ENCODE results near the gene JPH2.

JPH2 gene

DNA sequence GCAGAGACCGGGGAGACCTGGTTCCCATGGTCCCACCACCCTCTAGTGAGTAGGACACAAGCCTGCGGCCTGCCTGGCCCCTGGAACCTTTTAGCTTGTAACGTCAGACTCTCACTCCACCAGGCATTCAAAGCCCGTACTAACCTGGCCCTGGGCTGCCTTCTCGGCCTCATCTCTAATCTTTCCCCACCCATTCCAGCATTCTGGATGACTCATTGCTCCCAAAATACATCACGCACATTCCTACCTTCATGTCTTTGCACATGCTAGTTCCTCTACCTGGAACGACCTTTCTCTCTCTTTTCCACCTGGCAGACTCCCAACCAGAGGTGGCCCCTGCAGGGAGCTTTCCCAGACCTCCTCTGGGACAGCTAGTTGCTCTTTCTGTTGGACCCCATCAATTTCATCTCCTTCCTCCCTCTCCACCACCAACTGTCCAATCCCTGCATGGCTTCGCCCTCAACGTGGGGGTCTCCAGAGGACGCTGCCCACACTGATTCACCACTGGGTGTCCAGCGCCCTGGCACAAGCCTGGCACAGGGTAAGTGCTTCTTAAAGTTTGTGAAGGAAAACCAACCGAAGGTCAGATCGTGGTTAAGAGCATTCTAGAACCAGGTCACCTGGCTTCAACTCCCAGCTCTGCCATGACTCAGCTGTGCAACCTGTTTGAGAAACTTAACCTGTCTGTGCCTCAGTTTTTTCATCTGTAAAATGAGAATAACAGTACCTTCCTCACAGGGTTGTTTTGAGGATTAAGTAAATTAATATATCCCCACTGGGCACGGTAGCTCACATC, 35.2 kb downstream of the JPH2 start:
- Histone ChIP-seq H3K27me3 (replicated peaks in 2 of 5; ENCODE audit: control insufficient read depth in 4 of 5, insufficient read depth in 5 of 5, low read length in 4 of 5) (peaks cover 0 to 34% (median 12%) of the 10 kb centered on the region in 5 experiments), H3K9me3 (ENCODE audit: control extremely low read depth in 1 of 5, control insufficient read depth in 4 of 5, insufficient read depth in 2 of 5, low read depth in 1 of 5, low read length in 4 of 5) (no peaks in the 10 kb centered on the region), H3K4me1 (ENCODE audit: control extremely low read depth in 1 of 4, control insufficient read depth in 4 of 4, insufficient read depth in 4 of 4, low read length in 3 of 4) (no peaks in the 10 kb centered on the region), H3K27ac (ENCODE audit: insufficient read depth in 1 of 2, low read depth in 1 of 2, low read length in 2 of 2, poor library complexity in 1 of 2, severe bottlenecking in 2 of 2) (no peak overlapping the region), H3K36me3 (ENCODE audit: control insufficient read depth in 4 of 4, insufficient read depth in 4 of 4, low read length in 3 of 4) (no peaks in the 10 kb centered on the region), H3K4me3 (ENCODE audit: control insufficient read depth in 1 of 7, extremely low read depth in 1 of 7, insufficient read depth in 4 of 7, low read depth in 2 of 7, low read length in 6 of 7) (no peak overlapping the region)
- WGBS (ENCODE audit: insufficient coverage): 97% methylated on average over 11 of the region's 14 CpGs
- POLR2A ChIA-PET: no interaction called here
- no peak for DNase-seq
- CTCF ChIA-PET: interaction anchor here (1.5 kb wide), 1 partner anchor 10 kb away, joined by 3 read pairs; no protein-coding TSS in a partner anchor

DNA sequence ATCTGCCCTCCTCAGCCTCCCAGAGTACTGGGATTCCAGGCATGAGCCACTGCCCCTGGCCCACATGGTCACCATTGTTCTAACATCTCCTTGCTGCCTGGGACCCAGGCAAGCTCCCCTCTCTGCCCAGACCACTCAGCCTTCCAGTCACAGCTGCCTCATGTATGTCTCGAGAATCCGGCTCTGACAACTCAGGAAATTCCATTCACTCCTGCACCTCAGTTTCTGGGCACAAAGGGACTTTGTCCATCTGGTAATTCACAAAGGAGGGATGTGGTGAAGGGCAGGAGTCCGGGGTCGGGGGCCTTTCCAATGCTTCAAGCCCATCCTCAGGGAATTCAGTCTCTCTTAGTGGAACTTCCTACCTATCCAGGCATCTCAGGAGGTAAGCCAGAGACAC, 40.7 kb downstream of the JPH2 start:
- Histone ChIP-seq H3K4me3 (ENCODE audit: control insufficient read depth in 1 of 7, extremely low read depth in 1 of 7, insufficient read depth in 4 of 7, low read depth in 2 of 7, low read length in 6 of 7) (no peak overlapping the region), H3K4me1 (ENCODE audit: control extremely low read depth in 1 of 4, control insufficient read depth in 4 of 4, insufficient read depth in 4 of 4, low read length in 3 of 4) (no peaks in the 10 kb centered on the region), H3K36me3 (ENCODE audit: control insufficient read depth in 4 of 4, insufficient read depth in 4 of 4, low read length in 3 of 4) (no peaks in the 10 kb centered on the region), H3K27me3 (replicated peaks in 2 of 5; ENCODE audit: control insufficient read depth in 4 of 5, insufficient read depth in 5 of 5, low read length in 4 of 5) (peaks cover 0 to 22% (median 10%) of the 10 kb centered on the region in 5 experiments), H3K27ac (ENCODE audit: insufficient read depth in 1 of 2, low read depth in 1 of 2, low read length in 2 of 2, poor library complexity in 1 of 2, severe bottlenecking in 2 of 2) (no peak overlapping the region), H3K9me3 (ENCODE audit: control extremely low read depth in 1 of 5, control insufficient read depth in 4 of 5, insufficient read depth in 2 of 5, low read depth in 1 of 5, low read length in 4 of 5) (no peaks in the 10 kb centered on the region)
- WGBS (ENCODE audit: insufficient coverage): 72% methylated on average over 4 of the region's 4 CpGs
- ChIA-PET POLR2A (no interaction called here), CTCF (no interaction called here)
- DNase-seq: no peak

DNA sequence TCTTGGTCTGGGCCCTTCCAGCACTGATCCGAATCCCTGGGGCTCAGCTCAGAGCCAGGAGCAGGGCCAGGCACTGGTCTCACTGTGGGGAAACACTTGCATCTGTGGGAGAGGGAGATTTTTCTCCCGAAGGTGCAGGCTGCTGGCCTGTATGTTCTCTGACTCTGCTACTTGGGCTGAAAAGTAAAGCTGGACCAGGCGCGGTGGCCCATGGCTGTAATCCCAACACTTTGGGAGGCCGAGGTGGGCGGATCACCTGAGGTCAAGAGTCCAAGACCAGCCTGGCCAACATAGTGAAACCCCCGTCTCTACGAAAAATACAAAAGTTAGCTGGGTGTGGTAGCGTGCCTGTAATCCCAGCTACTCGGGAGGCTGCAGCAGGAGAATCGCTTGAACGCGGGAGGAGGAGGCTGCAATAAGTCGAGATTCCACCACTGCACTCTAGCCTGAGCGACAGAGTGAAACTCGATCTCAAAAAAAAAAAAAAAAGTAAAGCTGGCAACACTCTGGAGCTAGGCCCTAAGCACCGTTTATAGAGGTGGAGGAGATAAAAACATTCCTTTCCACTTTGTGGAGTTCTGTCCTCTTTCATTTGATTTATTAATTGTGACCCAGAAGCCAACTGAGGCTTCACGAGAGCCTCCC, 41.7 kb downstream of the JPH2 start:
- Histone ChIP-seq H3K4me1 (ENCODE audit: control extremely low read depth in 1 of 4, control insufficient read depth in 4 of 4, insufficient read depth in 4 of 4, low read length in 3 of 4) (no peaks in the 10 kb centered on the region), H3K4me3 (ENCODE audit: control insufficient read depth in 1 of 7, extremely low read depth in 1 of 7, insufficient read depth in 4 of 7, low read depth in 2 of 7, low read length in 6 of 7) (no peak overlapping the region), H3K9me3 (ENCODE audit: control extremely low read depth in 1 of 5, control insufficient read depth in 4 of 5, insufficient read depth in 2 of 5, low read depth in 1 of 5, low read length in 4 of 5) (no peaks in the 10 kb centered on the region), H3K27me3 (replicated peaks in 2 of 5; ENCODE audit: control insufficient read depth in 4 of 5, insufficient read depth in 5 of 5, low read length in 4 of 5) (peaks cover 0 to 32% (median 10%) of the 10 kb centered on the region in 5 experiments), H3K27ac (ENCODE audit: insufficient read depth in 1 of 2, low read depth in 1 of 2, low read length in 2 of 2, poor library complexity in 1 of 2, severe bottlenecking in 2 of 2) (no peak overlapping the region), H3K36me3 (ENCODE audit: control insufficient read depth in 4 of 4, insufficient read depth in 4 of 4, low read length in 3 of 4) (no peaks in the 10 kb centered on the region)
- DNase-seq: no peak
- WGBS (ENCODE audit: insufficient coverage): 92% methylated on average over 18 of the region's 18 CpGs
- ChIA-PET POLR2A (no interaction called here), CTCF (interaction anchor here (1.2 to 1.7 kb wide), 2 partner anchors 20 to 28 kb away, joined by 4 read pairs; no protein-coding TSS in a partner anchor)

DNA sequence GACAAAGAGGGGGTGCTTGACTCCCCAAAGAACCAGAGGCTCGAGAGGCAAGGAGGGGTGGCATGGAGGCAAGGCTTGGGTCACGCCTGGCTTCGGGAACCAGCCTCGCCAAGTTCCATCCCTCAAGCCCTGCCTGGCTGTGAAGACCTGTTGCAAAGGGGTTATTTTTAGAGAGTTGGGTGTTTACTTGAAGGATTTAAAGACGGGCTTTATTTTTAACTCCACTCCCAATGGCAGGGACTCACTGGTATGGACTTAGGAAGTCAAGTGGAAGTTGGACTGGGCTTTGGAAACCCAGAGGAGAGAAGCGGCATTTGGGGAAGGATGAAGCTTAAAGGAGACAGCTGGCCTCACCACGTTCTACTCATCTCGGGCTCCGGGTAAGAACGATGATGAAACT, 43.1 kb downstream of the JPH2 start:
- Histone ChIP-seq H3K27ac (ENCODE audit: insufficient read depth in 1 of 2, low read depth in 1 of 2, low read length in 2 of 2, poor library complexity in 1 of 2, severe bottlenecking in 2 of 2) (no peak overlapping the region), H3K4me3 (ENCODE audit: control insufficient read depth in 1 of 7, extremely low read depth in 1 of 7, insufficient read depth in 4 of 7, low read depth in 2 of 7, low read length in 6 of 7) (no peak overlapping the region), H3K36me3 (ENCODE audit: control insufficient read depth in 4 of 4, insufficient read depth in 4 of 4, low read length in 3 of 4) (no peaks in the 10 kb centered on the region), H3K4me1 (ENCODE audit: control extremely low read depth in 1 of 4, control insufficient read depth in 4 of 4, insufficient read depth in 4 of 4, low read length in 3 of 4) (no peaks in the 10 kb centered on the region), H3K27me3 (replicated peaks in 2 of 5; ENCODE audit: control insufficient read depth in 4 of 5, insufficient read depth in 5 of 5, low read length in 4 of 5) (peaks cover 3 to 41% (median 10%) of the 10 kb centered on the region in 5 experiments), H3K9me3 (ENCODE audit: control extremely low read depth in 1 of 5, control insufficient read depth in 4 of 5, insufficient read depth in 2 of 5, low read depth in 1 of 5, low read length in 4 of 5) (no peaks in the 10 kb centered on the region)
- 100% methylated on average over 4 of the region's 10 CpGs for WGBS (ENCODE audit: insufficient coverage)
- CTCF ChIA-PET: interaction anchor here (1.2 to 1.7 kb wide), 3 partner anchors 21 to 46 kb away, joined by 4 read pairs; no protein-coding TSS in a partner anchor
- DNase-seq: no peak
- POLR2A ChIA-PET: no interaction called here

DNA sequence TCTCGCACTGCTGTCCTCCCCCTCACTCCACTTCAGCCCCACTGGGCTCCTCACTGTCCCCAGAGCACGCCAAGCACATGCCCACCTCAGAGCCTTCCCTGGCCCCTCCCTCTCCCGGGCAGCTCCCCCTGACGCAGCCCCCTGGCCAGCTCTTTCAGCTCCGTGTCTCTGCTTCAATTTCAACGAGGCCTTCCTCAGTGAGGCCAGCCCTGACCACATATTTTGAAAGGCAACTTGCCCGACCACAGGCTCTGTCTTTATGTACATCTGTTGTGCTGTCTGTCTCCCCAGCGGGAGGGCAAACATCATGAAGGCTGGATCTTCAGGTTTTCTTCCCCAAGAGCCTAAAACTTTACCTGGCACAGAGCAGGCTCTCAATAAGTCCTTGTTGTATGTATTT, 44.6 kb downstream of the JPH2 start:
- CTCF ChIA-PET: interaction anchor here (1.4 to 1.8 kb wide), 3 partner anchors 9 to 25 kb away, joined by 3 to 5 read pairs (median 4); no protein-coding TSS in a partner anchor

DNA sequence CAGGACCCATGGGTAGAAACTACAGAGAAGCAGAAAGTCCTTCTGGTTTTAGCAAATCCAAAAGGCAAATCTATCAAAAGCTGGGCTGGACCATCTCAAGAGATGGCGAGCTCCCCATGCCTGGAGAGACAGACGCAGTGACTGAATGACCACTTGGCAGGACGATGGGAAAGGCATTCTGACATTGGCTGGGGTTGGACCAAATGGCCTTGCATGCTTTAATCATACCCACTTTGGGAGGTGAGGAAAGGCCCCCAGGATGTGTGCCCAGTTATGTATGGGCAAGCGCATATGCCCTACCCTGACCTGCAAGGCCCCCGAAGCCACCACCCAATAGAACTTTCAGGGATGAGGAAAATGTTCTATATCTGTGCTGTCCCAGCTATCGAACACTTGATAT, 45.1 kb downstream of the JPH2 start:
- no peaks in the 10 kb centered on the region for H3K9me3 ChIP-seq (ENCODE audit: control extremely low read depth in 1 of 5, control insufficient read depth in 4 of 5, insufficient read depth in 2 of 5, low read depth in 1 of 5, low read length in 4 of 5)
- ChIA-PET POLR2A (no interaction called here), CTCF (interaction anchor here (1.4 to 1.8 kb wide), 2 partner anchors 10 to 11 kb away, joined by 3 to 5 read pairs; no protein-coding TSS in a partner anchor)
- no peak overlapping the region for H3K27ac ChIP-seq (ENCODE audit: insufficient read depth in 1 of 2, low read depth in 1 of 2, low read length in 2 of 2, poor library complexity in 1 of 2, severe bottlenecking in 2 of 2)
- WGBS (ENCODE audit: insufficient coverage): 93% methylated on average over 5 of the region's 6 CpGs
- H3K27me3 ChIP-seq (replicated peaks in 2 of 5; ENCODE audit: control insufficient read depth in 4 of 5, insufficient read depth in 5 of 5, low read length in 4 of 5): peaks cover 6 to 55% (median 9%) of the 10 kb centered on the region in 5 experiments
- DNase-seq: no peak
- no peak overlapping the region for H3K4me3 ChIP-seq (ENCODE audit: control insufficient read depth in 1 of 7, extremely low read depth in 1 of 7, insufficient read depth in 4 of 7, low read depth in 2 of 7, low read length in 6 of 7)
- no peaks in the 10 kb centered on the region for H3K36me3 ChIP-seq (ENCODE audit: control insufficient read depth in 4 of 4, insufficient read depth in 4 of 4, low read length in 3 of 4)
- no peaks in the 10 kb centered on the region for H3K4me1 ChIP-seq (ENCODE audit: control extremely low read depth in 1 of 4, control insufficient read depth in 4 of 4, insufficient read depth in 4 of 4, low read length in 3 of 4)

More for the DNA sequence above, 44.6 kb downstream of the JPH2 start:
- H3K27ac ChIP-seq (ENCODE audit: insufficient read depth in 1 of 2, low read depth in 1 of 2, low read length in 2 of 2, poor library complexity in 1 of 2, severe bottlenecking in 2 of 2): no peak overlapping the region
- no peaks in the 10 kb centered on the region for H3K4me1 ChIP-seq (ENCODE audit: control extremely low read depth in 1 of 4, control insufficient read depth in 4 of 4, insufficient read depth in 4 of 4, low read length in 3 of 4)
- peaks cover 6 to 54% (median 12%) of the 10 kb centered on the region in 5 experiments for H3K27me3 ChIP-seq (replicated peaks in 2 of 5; ENCODE audit: control insufficient read depth in 4 of 5, insufficient read depth in 5 of 5, low read length in 4 of 5)
- WGBS (ENCODE audit: insufficient coverage): 57% methylated on average over 7 of the region's 8 CpGs
- H3K9me3 ChIP-seq (ENCODE audit: control extremely low read depth in 1 of 5, control insufficient read depth in 4 of 5, insufficient read depth in 2 of 5, low read depth in 1 of 5, low read length in 4 of 5): no peaks in the 10 kb centered on the region
- POLR2A ChIA-PET: no interaction called here
- no peaks in the 10 kb centered on the region for H3K36me3 ChIP-seq (ENCODE audit: control insufficient read depth in 4 of 4, insufficient read depth in 4 of 4, low read length in 3 of 4)
- H3K4me3 ChIP-seq (ENCODE audit: control insufficient read depth in 1 of 7, extremely low read depth in 1 of 7, insufficient read depth in 4 of 7, low read depth in 2 of 7, low read length in 6 of 7): no peak overlapping the region
- no peak for DNase-seq

DNA sequence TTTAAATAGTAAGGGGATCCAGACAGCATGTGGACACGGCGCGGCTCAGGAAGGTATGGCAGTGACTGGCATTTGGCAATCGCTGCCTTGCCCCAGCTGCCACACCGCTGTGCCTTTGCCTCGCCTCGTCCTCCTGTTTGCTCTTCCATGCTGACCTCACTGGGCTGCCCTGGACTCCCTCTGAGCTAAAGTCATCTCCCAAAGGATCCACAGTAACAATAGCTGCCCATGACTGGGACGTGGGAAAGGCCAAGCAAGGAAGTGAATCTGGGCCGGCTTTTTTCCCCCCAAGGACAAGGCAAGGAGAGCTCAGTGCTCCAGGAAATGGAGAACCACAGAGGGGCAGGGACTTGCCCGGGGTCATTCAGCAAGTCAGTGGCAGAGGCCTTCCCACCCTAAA, 48.1 kb downstream of the JPH2 start:
- ChIA-PET POLR2A (no interaction called here), CTCF (no interaction called here)
- no peak for DNase-seq
- Histone ChIP-seq H3K36me3 (ENCODE audit: control insufficient read depth in 4 of 4, insufficient read depth in 4 of 4, low read length in 3 of 4) (no peaks in the 10 kb centered on the region), H3K4me3 (ENCODE audit: control insufficient read depth in 1 of 7, extremely low read depth in 1 of 7, insufficient read depth in 4 of 7, low read depth in 2 of 7, low read length in 6 of 7) (no peak overlapping the region), H3K27ac (ENCODE audit: insufficient read depth in 1 of 2, low read depth in 1 of 2, low read length in 2 of 2, poor library complexity in 1 of 2, severe bottlenecking in 2 of 2) (no peak overlapping the region), H3K27me3 (replicated peaks in 2 of 5; ENCODE audit: control insufficient read depth in 4 of 5, insufficient read depth in 5 of 5, low read length in 4 of 5) (peaks cover 6 to 52% (median 18%) of the 10 kb centered on the region in 5 experiments), H3K9me3 (ENCODE audit: control extremely low read depth in 1 of 5, control insufficient read depth in 4 of 5, insufficient read depth in 2 of 5, low read depth in 1 of 5, low read length in 4 of 5) (no peaks in the 10 kb centered on the region), H3K4me1 (ENCODE audit: control extremely low read depth in 1 of 4, control insufficient read depth in 4 of 4, insufficient read depth in 4 of 4, low read length in 3 of 4) (no peaks in the 10 kb centered on the region)
- WGBS (ENCODE audit: insufficient coverage): 63% methylated on average over 10 of the region's 10 CpGs

All from common myeloid progenitor, CD34-positive (primary cell).